Ammon's horn (tissue), 1 donor: ENCODE data around the gene RPL10.
"Not testable (repeated sequence)": the region's sequence is repeated elsewhere in the genome, so short reads cannot be mapped to it uniquely, and the experiment has no call there.

ENCODE experiments used
- DNase-seq: peaks from one replicate; pipeline ENCODE4 v3.0.0-alpha.2; 2016; ENCODE audit warnings: low spot score

Gene RPL10

GRCh38 chrX:154378059-154378798 is 19.9 kb upstream of the RPL10 start:
- peak; percentile 61 for DNase-seq

- peak; percentile 97 for DNase-seq
Observed at GRCh38 chrX:154378799-154379568, 19.2 kb upstream of the RPL10 start, which contains the start of gene EMD. EMD (plus strand) TSS chrX:154379295; CDS start chrX:154379485, 190 bp downstream.

GRCh38 chrX:154379569-154379951 is 18.6 kb upstream of the RPL10 start:
- DNase-seq, result no peak

- no peak for DNase-seq
Observed at GRCh38 chrX:154380153-154380552, 18.0 kb upstream of the RPL10 start.

- DNase-seq, result no peak
Observed at GRCh38 chrX:154380787-154381186, 17.4 kb upstream of the RPL10 start.

- DNase-seq, result no peak
Observed at GRCh38 chrX:154381271-154381670, 16.9 kb upstream of the RPL10 start.

GRCh38 chrX:154382483-154383069 is 15.6 kb upstream of the RPL10 start:
- no peak for DNase-seq

GRCh38 chrX:154383359-154384283 is 14.6 kb upstream of the RPL10 start:
- DNase-seq, result no peak

GRCh38 chrX:154384284-154384892 is 13.8 kb upstream of the RPL10 start:
- no peak for DNase-seq

- DNase-seq, result not testable (repeated sequence)
Observed at GRCh38 chrX:154388094-154388493, 10.1 kb upstream of the RPL10 start.

- DNase-seq, result not testable (repeated sequence)
Observed at GRCh38 chrX:154388649-154389048, 9.5 kb upstream of the RPL10 start.

GRCh38 chrX:154389812-154390747 is 8.1 kb upstream of the RPL10 start:
- not testable (repeated sequence) for DNase-seq

GRCh38 chrX:154396363-154396762 is 1.8 kb upstream of the RPL10 start:
- not testable (repeated sequence) for DNase-seq

GRCh38 chrX:154396973-154397887 is 947 bp upstream of the RPL10 start:
- DNase-seq, result peak; percentile 51

GRCh38 chrX:154398668-154399526 is 720 bp downstream of the RPL10 start:
- peak; percentile 84 for DNase-seq

- no peak for DNase-seq
Observed at GRCh38 chrX:154399527-154400368, 1.6 kb downstream of the RPL10 start.

GRCh38 chrX:154400369-154400817 is 2.2 kb downstream of the RPL10 start:
- not testable (repeated sequence) for DNase-seq
